ENCODE data around the gene HSD11B1.

GRCh38 chr1:209692745-209693504, 11.7 kb upstream of the HSD11B1 start:
- TF ChIP-seq CTCF (IDR thresholded peaks at IDR 0.05; ENCODE audit: low read depth, low read length): peak; percentile 69
- TF ChIP-seq MAX (IDR thresholded peaks at IDR 0.05; ENCODE audit: low read depth, low read length): peak; percentile 42; the same call in 1 of the 2 replicates
- TF ChIP-seq POLR2A (IDR thresholded peaks at IDR 0.05; ENCODE audit: extremely low read depth, insufficient read length): no peak
- no peak for TF ChIP-seq MYC (IDR thresholded peaks at IDR 0.05; ENCODE audit: low read depth, low read length)

Data from NB4 (cell line).